Effector memory CD8-positive, alpha-beta T cell (primary cell): ENCODE results near the gene B3GAT2.
"Not testable (repeated sequence)": the region's sequence is repeated elsewhere in the genome, so short reads cannot be mapped to it uniquely, and the experiment has no call there.

Experiments
- ATAC-seq: fragments of 150-1000 bp; cut with Tn5 transposase; replicated peaks from 2 replicates; pipeline ENCODE4 v1.10.0; 2021; ENCODE audit warnings: mild to moderate bottlenecking, moderate library complexity
- DNase-seq, 3 experiments: peaks; one replicate each; pipeline ENCODE4 v3.0.0; 2021
- H3K27ac Mint-ChIP-seq, 2 donors: one replicate each; pipeline ENCODE4 v1.8.0; 2022; ENCODE audit warnings: mild to moderate bottlenecking in 2 of 2, mixed read lengths in 2 of 2, moderate library complexity in 2 of 2
- H3K27me3 Mint-ChIP-seq, 2 donors: one replicate each; pipeline ENCODE4 v1.8.0; 2022; ENCODE audit warnings: mixed read lengths in 2 of 2
- H3K36me3 Mint-ChIP-seq: one replicate; pipeline ENCODE4 v1.8.0; 2022; ENCODE audit warnings: mild to moderate bottlenecking, moderate library complexity, mixed read lengths; ENCODE audit not compliant: insufficient read depth
- H3K4me1 Mint-ChIP-seq, 2 donors: one replicate each; pipeline ENCODE4 v1.8.0; 2022; ENCODE audit warnings: low read depth in 2 of 2, mixed read lengths in 2 of 2
- H3K4me3 Mint-ChIP-seq, 2 donors: one replicate each; pipeline ENCODE4 v1.8.0; 2022; ENCODE audit warnings: mild to moderate bottlenecking in 2 of 2, mixed read lengths in 2 of 2, moderate library complexity in 2 of 2
- H3K9me3 Mint-ChIP-seq, 2 donors: one replicate each; pipeline ENCODE4 v1.8.0; 2022; ENCODE audit warnings: mixed read lengths in 2 of 2

B3GAT2 gene

DNA sequence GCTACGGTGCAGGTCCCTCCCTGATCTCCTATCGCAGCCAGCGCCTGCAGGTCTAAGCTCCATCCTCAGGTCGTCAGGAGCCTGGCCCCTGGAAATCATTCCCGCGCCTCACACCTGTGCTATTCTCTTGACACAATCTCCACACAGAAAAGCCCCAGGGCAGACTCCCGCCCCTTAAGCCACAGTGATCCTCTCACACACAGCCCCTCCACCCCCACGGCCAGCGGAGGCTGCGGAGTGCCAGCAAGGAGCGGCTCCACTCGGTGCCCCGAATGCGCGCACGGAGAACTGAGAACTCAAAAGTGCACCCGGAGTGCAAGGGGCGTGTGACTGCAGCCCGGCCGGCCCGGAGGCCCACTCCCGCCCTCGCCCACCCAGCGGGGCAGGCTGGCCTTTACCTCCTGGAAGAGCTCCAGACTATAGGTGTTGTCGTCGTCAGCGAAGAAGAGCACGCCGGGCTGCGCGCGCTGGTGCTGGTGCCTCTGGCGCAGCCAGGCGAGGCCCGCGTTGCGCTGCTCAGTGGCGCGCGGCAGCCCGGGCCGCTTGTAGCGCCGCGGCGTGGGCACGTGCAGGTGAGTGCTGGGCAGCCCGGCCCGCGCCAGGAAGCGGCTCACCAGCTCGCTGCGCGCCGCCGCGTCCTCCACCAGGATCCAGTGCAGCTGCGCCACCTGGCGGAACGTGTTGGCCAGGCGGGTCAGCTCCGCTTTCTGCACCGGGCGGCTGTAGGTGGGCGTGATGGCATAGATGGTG, 1.2 kb downstream of the B3GAT2 start:
- Mint-ChIP-seq H3K4me3 (peak overlapping the region; percentile 87 to 93), H3K9me3 (no peaks in the 10 kb centered on the region), H3K4me1 (peaks cover 11 to 12% of the 10 kb centered on the region in 2 donors), H3K27ac (no peak overlapping the region), H3K27me3 (peaks cover 66 to 72% of the 10 kb centered on the region in 2 donors), H3K36me3 (peaks cover 3% of the 10 kb centered on the region)
- ATAC-seq, result peak; percentile 96
- peak; percentile 82 to 83 (median 83) for DNase-seq

- H3K27ac Mint-ChIP-seq, result no peak overlapping the region
- ATAC-seq, result no peak
- peaks cover 3% of the 10 kb centered on the region for H3K36me3 Mint-ChIP-seq
- H3K9me3 Mint-ChIP-seq, result no peaks in the 10 kb centered on the region
- DNase-seq, result no peak
- H3K4me3 Mint-ChIP-seq, result peak overlapping the region; percentile 87 to 93
- peaks cover 63 to 65% of the 10 kb centered on the region in 2 donors for H3K27me3 Mint-ChIP-seq
- H3K4me1 Mint-ChIP-seq, result peaks cover 11 to 12% of the 10 kb centered on the region in 2 donors
These were observed 2.1 kb downstream of the B3GAT2 start for GRCh38 chr6:70954750-70955149.

- no peaks in the 10 kb centered on the region for H3K9me3 Mint-ChIP-seq
- DNase-seq, result no peak
- ATAC-seq, result no peak
- peaks cover 11 to 12% of the 10 kb centered on the region in 2 donors for H3K4me1 Mint-ChIP-seq
- no peak overlapping the region for H3K27ac Mint-ChIP-seq
- H3K27me3 Mint-ChIP-seq, result peaks cover 57 to 60% of the 10 kb centered on the region in 2 donors
- peaks cover 3% of the 10 kb centered on the region for H3K36me3 Mint-ChIP-seq
- peak overlapping the region; percentile 22 to 87 for H3K4me3 Mint-ChIP-seq
These were observed 2.7 kb downstream of the B3GAT2 start for GRCh38 chr6:70954176-70954575.

DNA sequence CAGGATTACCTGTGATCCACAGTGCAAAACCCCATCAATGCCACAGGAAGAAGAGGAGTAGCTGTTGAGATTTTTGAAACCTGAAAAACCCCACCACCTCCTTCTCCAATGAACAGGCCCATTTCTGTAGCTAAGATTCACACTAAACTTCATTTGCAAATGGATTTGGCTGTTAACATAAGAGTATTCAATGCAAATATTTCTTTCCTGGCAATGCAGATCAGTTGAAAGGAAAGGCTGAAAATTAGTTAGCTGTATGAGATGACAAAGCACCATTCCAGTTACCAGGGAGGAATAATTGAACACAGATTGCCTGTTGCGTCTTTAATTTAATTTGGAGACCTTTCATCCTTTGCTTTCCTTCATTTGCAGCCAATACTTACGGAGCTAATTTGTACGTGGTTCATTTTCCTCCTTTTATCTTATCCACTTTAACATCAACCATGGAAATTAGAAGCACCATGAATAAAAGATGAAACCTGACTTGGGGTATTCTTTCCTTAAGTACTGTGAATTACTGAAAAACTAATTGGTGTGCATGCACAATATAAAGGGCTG, 4.2 kb downstream of the B3GAT2 start:
- Mint-ChIP-seq H3K27ac (no peak overlapping the region), H3K4me1 (peaks cover 11 to 12% of the 10 kb centered on the region in 2 donors), H3K4me3 (no peak overlapping the region), H3K27me3 (peaks cover 45 to 46% of the 10 kb centered on the region in 2 donors), H3K9me3 (no peaks in the 10 kb centered on the region), H3K36me3 (peaks cover 3% of the 10 kb centered on the region)
- no peak for DNase-seq
- ATAC-seq, result no peak

DNA sequence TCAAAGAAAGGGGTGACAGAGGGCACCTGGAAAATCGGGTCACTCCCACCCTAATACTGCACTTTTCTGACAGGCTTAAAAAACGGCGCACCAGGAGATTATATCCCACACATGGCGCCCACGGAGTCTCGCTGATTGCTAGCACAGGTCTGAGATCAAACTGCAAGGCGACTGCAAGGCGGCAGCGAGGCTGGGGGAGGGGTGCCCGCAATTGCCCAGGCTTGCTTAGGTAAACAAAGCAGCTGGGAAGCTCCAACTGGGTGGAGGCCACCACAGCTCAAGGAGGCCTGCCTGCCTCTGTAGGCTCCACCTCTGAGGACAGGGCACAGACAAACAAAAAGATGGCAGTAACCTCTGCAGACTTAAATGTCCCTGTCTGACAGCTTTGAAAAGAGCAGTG, 12.5 kb downstream of the B3GAT2 start:
- DNase-seq, H3K4me1 Mint-ChIP-seq, H3K9me3 Mint-ChIP-seq, H3K4me3 Mint-ChIP-seq, H3K27ac Mint-ChIP-seq, H3K36me3 Mint-ChIP-seq, ATAC-seq: not testable (repeated sequence)
- H3K27me3 Mint-ChIP-seq, result peaks cover 28 to 29% of the 10 kb centered on the region in 2 donors

- Mint-ChIP-seq H3K27ac (no peak overlapping the region), H3K9me3 (no peaks in the 10 kb centered on the region), H3K4me3 (no peak overlapping the region), H3K4me1 (no peaks in the 10 kb centered on the region), H3K27me3 (peaks cover 18 to 41% of the 10 kb centered on the region in 2 donors), H3K36me3 (no peaks in the 10 kb centered on the region)
- no peak for ATAC-seq
- no peak for DNase-seq
These were observed 23.0 kb downstream of the B3GAT2 start for GRCh38 chr6:70933853-70934252.

DNA sequence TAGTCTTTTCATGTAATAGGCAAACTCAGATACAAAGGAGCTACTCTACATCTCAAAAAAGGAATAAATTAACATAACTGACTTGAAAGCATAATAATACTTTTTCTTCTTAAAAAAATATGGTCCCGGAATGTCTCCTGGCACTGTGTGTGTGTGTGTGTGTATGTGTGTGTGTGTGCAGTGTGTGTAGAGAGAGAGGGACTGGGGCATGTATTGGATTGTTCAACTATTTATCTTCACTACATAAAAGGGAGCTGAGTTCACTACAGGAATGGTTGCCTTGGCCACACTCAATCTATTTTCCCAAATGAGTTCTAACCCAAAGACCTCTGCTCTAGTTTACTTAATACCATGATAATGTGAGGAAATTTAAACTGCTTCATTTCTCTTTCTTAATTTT, 51.1 kb downstream of the B3GAT2 start:
- H3K27me3 Mint-ChIP-seq, result peaks cover 16 to 36% of the 10 kb centered on the region in 2 donors
- no peaks in the 10 kb centered on the region for H3K36me3 Mint-ChIP-seq
- ATAC-seq, result no peak
- no peak overlapping the region for H3K4me3 Mint-ChIP-seq
- no peak for DNase-seq
- H3K9me3 Mint-ChIP-seq, result no peaks in the 10 kb centered on the region
- H3K27ac Mint-ChIP-seq, result no peak overlapping the region
- H3K4me1 Mint-ChIP-seq, result peaks cover 0 to 2% of the 10 kb centered on the region in 2 donors

GRCh38 chr6:70903665-70904452, 53.0 kb downstream of the B3GAT2 start:
- ATAC-seq (no peak), DNase-seq (no peak)
- Mint-ChIP-seq H3K9me3 (no peaks in the 10 kb centered on the region), H3K27ac (no peak overlapping the region), H3K36me3 (no peaks in the 10 kb centered on the region), H3K4me3 (no peak overlapping the region), H3K4me1 (no peaks in the 10 kb centered on the region), H3K27me3 (peaks cover 27 to 44% of the 10 kb centered on the region in 2 donors)

DNA sequence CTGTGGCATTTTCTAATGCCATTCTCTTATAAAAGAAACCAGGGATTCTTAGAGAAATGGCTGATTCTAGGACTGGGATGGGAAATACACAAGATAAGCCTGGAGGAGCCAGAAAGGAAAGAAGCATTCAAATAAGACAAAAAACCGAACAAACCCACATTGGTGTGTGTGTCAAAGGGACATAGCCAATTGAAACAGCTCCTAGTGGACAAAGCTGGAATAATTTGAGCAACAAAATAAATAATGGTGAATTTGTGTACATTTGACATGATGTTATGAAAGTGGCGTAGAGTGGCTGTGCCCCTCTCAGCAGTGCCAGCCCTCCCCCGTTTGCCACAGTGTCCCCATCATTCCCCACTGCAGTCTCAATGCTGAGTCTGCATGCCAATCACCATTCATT, 55.5 kb downstream of the B3GAT2 start:
- ATAC-seq (no peak), DNase-seq (no peak)
- peaks cover 31 to 44% of the 10 kb centered on the region in 2 donors for H3K27me3 Mint-ChIP-seq
- H3K9me3 Mint-ChIP-seq, result no peaks in the 10 kb centered on the region
- H3K4me1 Mint-ChIP-seq, result no peaks in the 10 kb centered on the region
- no peak overlapping the region for H3K27ac Mint-ChIP-seq
- H3K36me3 Mint-ChIP-seq, result no peaks in the 10 kb centered on the region
- H3K4me3 Mint-ChIP-seq, result no peak overlapping the region

DNA sequence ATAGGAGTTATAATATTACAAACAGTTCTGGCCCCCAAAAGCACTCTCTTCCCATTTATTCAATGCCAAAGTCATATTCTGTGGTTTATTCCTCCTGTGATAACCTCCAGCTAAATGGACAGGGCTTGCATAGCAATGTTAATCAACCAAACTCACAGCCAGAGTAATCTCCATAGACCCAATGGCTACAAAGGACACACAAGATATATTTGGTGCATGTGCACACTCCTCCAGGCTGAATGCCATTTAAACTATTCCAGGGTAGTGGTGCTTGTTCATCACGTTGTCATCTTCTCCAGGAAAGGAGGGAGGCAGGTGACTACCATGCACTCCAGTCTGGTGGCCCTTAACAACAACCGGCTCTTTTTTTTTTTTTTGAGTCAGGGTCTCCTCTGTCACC, 56.8 kb downstream of the B3GAT2 start:
- no peaks in the 10 kb centered on the region for H3K9me3 Mint-ChIP-seq
- no peak overlapping the region for H3K4me3 Mint-ChIP-seq
- no peaks in the 10 kb centered on the region for H3K4me1 Mint-ChIP-seq
- H3K27ac Mint-ChIP-seq, result no peak overlapping the region
- peaks cover 34 to 48% of the 10 kb centered on the region in 2 donors for H3K27me3 Mint-ChIP-seq
- DNase-seq, result no peak
- ATAC-seq, result no peak
- no peaks in the 10 kb centered on the region for H3K36me3 Mint-ChIP-seq

DNA sequence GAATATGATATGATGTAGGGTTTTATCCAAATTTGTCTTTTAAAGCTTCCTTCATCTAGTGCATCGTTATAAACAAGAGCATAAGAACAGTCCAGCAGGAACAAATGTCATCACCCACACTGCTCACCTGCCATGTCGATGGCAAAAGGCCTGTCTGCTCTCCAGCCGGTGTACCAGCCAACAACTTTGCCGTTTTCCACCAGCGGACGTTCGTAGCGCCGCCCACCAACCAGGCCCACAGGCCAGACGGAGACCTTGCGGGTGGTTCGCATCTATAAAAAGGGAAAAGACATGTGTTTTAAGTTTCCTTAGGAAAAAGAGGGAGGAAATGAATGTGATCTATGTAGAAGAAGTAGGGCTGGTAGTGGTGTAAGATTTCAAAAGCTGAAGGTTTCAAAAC, 62.9 kb downstream of the B3GAT2 start:
- no peaks in the 10 kb centered on the region for H3K4me1 Mint-ChIP-seq
- no peak for DNase-seq
- H3K27me3 Mint-ChIP-seq, result peaks cover 19 to 46% of the 10 kb centered on the region in 2 donors
- no peak overlapping the region for H3K4me3 Mint-ChIP-seq
- H3K27ac Mint-ChIP-seq, result no peak overlapping the region
- H3K36me3 Mint-ChIP-seq, result no peaks in the 10 kb centered on the region
- no peaks in the 10 kb centered on the region for H3K9me3 Mint-ChIP-seq
- no peak for ATAC-seq

GRCh38 chr6:70889270-70889669, 67.6 kb downstream of the B3GAT2 start:
- H3K4me1 Mint-ChIP-seq, result peaks cover 0 to 2% of the 10 kb centered on the region in 2 donors
- H3K9me3 Mint-ChIP-seq, result no peaks in the 10 kb centered on the region
- no peak overlapping the region for H3K27ac Mint-ChIP-seq
- DNase-seq (no peak), ATAC-seq (no peak)
- H3K4me3 Mint-ChIP-seq, result no peak overlapping the region
- H3K27me3 Mint-ChIP-seq, result peaks cover 19 to 40% of the 10 kb centered on the region in 2 donors
- H3K36me3 Mint-ChIP-seq, result peaks cover 3% of the 10 kb centered on the region

DNA sequence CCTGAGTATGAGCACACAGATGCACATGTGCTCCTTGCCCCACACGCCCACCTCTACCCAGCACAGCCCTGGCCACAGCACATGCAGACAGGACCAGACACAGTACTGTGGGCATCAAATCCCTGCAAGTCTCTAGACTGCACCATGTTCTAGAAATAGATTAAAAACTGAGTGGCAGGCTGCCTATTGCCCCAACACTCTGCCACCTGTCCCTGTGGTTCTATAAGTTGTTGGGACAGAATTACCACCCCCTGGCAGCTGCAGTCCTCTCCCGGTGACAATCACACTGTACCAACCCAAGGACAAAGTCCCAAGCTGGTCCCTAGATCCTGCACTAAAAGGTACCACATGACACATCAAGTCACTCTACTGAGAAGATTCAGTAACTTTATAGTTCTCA, 70.2 kb downstream of the B3GAT2 start:
- Mint-ChIP-seq H3K27ac (no peak overlapping the region), H3K4me3 (no peak overlapping the region), H3K36me3 (peaks cover 5% of the 10 kb centered on the region), H3K4me1 (peaks cover 0 to 3% of the 10 kb centered on the region in 2 donors), H3K9me3 (no peaks in the 10 kb centered on the region), H3K27me3 (peaks cover 29 to 34% of the 10 kb centered on the region in 2 donors)
- ATAC-seq (no peak), DNase-seq (no peak)
